Measurements from ENCODE around the gene ANTXR1. TPM values are rescaled to one million over a fixed set of nuclear protein-coding genes. Genes with fewer than 3 reads are reported as not detected.
A peak's percentile ranks its signal among the peaks of the same experiment; 100 is the strongest.
"Not testable (repeated sequence)": the region's sequence is repeated elsewhere in the genome, so short reads cannot be mapped to it uniquely, and the experiment has no call there.

The ANTXR1 gene
- total RNA-seq, 1 donor from 2014 or later, result 38.1 TPM

- intact Hi-C loops (cut with DNase I), result no loop called here
- peak; percentile 26 for DNase-seq (ENCODE audit: low spot score)
These were observed 156.8 kb downstream of the ANTXR1 start for GRCh38 chr2:69169655-69170389.

- intact Hi-C loops (cut with DNase I), result no loop called here
- no peak for DNase-seq (ENCODE audit: low spot score)
These were observed 157.7 kb downstream of the ANTXR1 start for GRCh38 chr2:69170661-69171060.

- intact Hi-C loops (cut with DNase I), result no loop called here
- no peak for DNase-seq (ENCODE audit: low spot score)
These were observed 158.3 kb downstream of the ANTXR1 start for GRCh38 chr2:69171116-69171896.

GRCh38 chr2:69171897-69172525 lies 159.0 kb downstream of the ANTXR1 start:
- DNase-seq (ENCODE audit: low spot score), result no peak
- intact Hi-C loops (cut with DNase I), result no loop called here

GRCh38 chr2:69173706-69174105 lies 160.7 kb downstream of the ANTXR1 start:
- DNase-seq (ENCODE audit: low spot score), result no peak
- intact Hi-C loops (cut with DNase I), result no loop called here

- intact Hi-C loops (cut with DNase I), result not testable (repeated sequence)
These were observed 161.2 kb downstream of the ANTXR1 start for GRCh38 chr2:69174211-69174610.

GRCh38 chr2:69175790-69176715 lies 163.1 kb downstream of the ANTXR1 start:
- intact Hi-C loops (cut with DNase I), result loop anchor here (2.0 to 5.0 kb wide), 2 partner anchors 41 to 131 kb away; no protein-coding TSS in a partner anchor
- no peak for DNase-seq (ENCODE audit: low spot score)

More at GRCh38 chr2:69174211-69174610, 161.2 kb downstream of the ANTXR1 start:
- not testable (repeated sequence) for DNase-seq (ENCODE audit: low spot score)

GRCh38 chr2:69177063-69177771 lies 164.2 kb downstream of the ANTXR1 start:
- DNase-seq (ENCODE audit: low spot score), result peak; percentile 90
- intact Hi-C loops (cut with DNase I), result loop anchor here (2.0 to 5.0 kb wide), 2 partner anchors 40 to 130 kb away; no protein-coding TSS in a partner anchor

GRCh38 chr2:69177785-69178636 lies 165.0 kb downstream of the ANTXR1 start:
- DNase-seq (ENCODE audit: low spot score), result peak; percentile 96
- intact Hi-C loops (cut with DNase I), result loop anchor here (2.0 to 5.0 kb wide), 2 partner anchors 39 to 129 kb away; no protein-coding TSS in a partner anchor

- intact Hi-C loops (cut with DNase I), result loop anchor here (5.0 kb wide), 1 partner anchor 39 kb away; no protein-coding TSS in a partner anchor
- no peak for DNase-seq (ENCODE audit: low spot score)
These were observed 165.8 kb downstream of the ANTXR1 start for GRCh38 chr2:69178756-69179155.

- intact Hi-C loops (cut with DNase I), result no loop called here
- no peak for DNase-seq (ENCODE audit: low spot score)
These were observed 167.2 kb downstream of the ANTXR1 start for GRCh38 chr2:69180227-69180626.

GRCh38 chr2:69180974-69181373 lies 168.0 kb downstream of the ANTXR1 start:
- no peak for DNase-seq (ENCODE audit: low spot score)
- intact Hi-C loops (cut with DNase I), result no loop called here

GRCh38 chr2:69181806-69182427 lies 168.9 kb downstream of the ANTXR1 start:
- intact Hi-C loops (cut with DNase I), result no loop called here
- no peak for DNase-seq (ENCODE audit: low spot score)

GRCh38 chr2:69183659-69184058 lies 170.7 kb downstream of the ANTXR1 start:
- no peak for DNase-seq (ENCODE audit: low spot score)
- intact Hi-C loops (cut with DNase I), result no loop called here

- DNase-seq (ENCODE audit: low spot score), result no peak
- intact Hi-C loops (cut with DNase I), result no loop called here
These were observed 171.2 kb downstream of the ANTXR1 start for GRCh38 chr2:69184224-69184623.

GRCh38 chr2:69185807-69186206 lies 172.8 kb downstream of the ANTXR1 start:
- intact Hi-C loops (cut with DNase I), result no loop called here
- peak; percentile 24 for DNase-seq (ENCODE audit: low spot score)

GRCh38 chr2:69186614-69187013 lies 173.6 kb downstream of the ANTXR1 start:
- peak; percentile 55 for DNase-seq (ENCODE audit: low spot score)
- intact Hi-C loops (cut with DNase I), result no loop called here

Data from cardiac septum (tissue), 1 donor.